CD4-positive, alpha-beta T cell treated with Interleukin-17A for 1 hour (primary cell): ENCODE data around the gene F8.
A peak's percentile ranks its signal among the peaks of the same experiment; 100 is the strongest.
"Not testable (repeated sequence)": the region's sequence is repeated elsewhere in the genome, so short reads cannot be mapped to it uniquely, and the experiment has no call there.

ENCODE experiments used
- DNase-seq: peaks from one replicate; pipeline ENCODE4 v3.0.0-alpha.2; 2020

Gene F8

DNA sequence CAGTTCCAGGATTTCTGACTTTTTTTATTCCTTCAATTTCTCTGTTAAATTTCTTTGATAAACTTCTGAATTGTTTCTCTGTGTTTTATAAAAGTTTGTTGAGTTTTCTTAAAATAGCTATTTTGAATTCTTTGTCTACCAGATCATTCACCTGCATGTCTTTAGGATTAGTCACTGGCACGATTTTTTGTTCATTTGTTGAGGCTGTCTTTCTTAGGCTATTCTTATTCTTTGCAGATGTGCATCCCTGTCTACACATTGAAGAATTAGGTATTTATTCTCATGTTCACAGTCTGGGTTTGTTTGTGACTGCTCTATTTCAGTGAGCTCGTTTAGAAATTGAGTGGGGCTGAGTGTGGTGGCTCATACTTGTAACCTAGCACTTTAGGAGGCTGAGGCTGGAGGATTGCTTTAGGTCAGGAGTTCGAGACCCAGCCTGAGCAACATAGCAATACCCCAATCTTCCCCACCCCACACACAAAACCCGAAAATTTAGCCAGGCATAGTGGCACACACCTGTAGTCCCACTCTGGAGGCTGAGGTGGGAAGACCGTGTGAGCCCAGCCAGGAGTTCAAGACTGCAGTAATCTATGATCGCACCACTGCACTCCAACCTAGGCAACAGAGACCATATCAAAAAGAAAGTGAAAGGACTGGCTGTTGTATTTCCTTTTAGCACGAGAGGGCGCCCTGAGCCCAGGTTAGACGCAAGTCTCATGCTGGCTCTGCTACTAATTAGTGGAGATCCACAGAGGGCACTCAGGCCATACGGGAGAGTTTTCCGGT is 42.0 kb downstream of the F8 start:
- DNase-seq = peak; percentile 85

DNA sequence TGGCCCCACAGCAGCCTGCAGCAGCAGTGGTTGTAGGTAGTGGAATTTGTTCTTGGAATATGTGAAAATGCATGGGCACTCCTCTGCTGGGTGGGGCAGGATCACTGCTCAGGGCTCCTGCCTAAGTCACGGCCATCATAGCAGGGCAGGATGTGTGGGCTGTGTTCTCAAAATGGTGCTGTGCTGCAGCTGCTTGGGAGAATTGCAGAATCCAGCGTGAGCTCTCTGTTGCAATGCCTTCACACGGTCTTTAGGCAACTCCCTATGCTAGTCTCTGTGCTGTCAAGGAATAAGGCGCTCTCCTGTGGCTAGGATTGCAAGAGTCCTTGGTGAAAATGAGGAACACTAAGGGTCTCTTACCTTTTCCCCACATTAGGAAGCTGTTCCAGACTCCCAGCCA is 42.9 kb downstream of the F8 start:
- DNase-seq = no peak

DNA sequence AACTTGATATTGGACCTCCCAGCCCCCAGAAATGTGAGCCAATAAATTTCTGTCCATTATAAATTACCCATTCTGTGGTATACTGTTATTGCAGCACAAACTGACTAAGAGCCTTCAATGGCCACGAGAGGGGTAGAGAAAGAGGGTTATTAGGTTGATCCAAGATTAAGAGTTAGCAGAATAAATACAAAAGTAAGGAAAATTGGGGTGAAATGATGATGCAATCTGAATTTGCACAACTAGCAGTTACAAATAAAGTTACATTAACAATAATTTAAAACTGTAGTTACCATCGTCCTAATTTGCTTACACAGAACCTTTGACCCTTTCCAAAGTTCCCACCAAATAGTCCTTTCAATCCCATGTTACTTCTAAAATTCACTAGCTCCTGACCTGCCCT is 54.2 kb downstream of the F8 start:
- no peak for DNase-seq

DNA sequence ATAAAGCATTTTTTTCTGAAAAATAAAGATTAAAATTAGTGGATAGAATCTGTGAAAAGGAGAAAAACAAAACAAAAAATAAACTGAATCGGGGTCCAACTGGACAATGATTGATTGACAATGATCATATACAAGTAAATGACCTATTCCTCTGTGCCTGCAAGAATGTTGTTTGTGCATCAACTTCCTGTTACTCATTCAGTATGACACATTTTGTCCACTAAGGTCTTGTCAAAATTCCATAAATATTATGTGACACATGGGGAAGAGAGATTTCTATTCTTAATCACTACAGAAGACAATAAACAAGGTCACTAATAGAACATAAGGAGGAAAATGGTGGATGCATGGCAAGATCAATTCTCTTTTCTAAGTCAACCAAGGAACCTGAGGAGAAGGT is 54.9 kb downstream of the F8 start:
- DNase-seq = no peak

DNA sequence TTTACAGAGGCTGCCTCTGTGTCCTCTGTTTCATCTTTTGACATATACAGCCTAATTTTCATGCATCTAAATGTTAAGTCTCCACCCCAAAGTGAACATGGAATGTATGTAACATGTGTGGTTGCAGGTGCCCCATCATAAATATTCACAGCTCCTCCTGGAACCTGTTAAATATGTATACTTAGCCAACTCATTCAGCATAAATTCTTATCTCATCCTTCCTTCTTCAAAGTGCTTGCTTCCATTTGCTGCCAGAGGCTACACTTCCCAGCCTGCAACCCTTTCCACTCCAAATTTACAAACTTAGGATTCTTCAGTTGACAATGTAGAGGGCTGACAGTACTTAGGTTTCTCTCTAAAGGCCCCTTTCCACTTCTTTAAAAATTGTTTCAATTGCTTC is 60.6 kb downstream of the F8 start:
- DNase-seq = no peak

DNA sequence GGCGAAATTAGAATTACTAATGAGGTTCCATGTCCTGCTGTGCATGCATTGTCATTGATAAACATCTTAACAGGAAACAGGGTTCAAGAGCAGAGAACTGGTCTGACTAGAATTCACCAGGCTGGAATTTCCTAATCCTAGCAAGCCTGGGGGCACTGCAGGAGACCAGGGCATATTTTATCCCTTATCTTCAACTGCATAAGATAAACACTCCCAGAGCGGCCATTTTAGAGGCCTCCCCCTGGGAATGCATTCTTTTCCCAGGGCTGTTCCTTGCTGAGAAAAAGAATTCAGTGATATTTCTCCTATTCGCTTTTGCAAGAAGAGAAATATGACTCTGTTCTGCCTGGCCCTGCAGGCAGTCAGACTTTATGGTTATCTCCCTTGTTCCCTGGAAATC is 66.7 kb downstream of the F8 start:
- DNase-seq = not testable (repeated sequence)

DNA sequence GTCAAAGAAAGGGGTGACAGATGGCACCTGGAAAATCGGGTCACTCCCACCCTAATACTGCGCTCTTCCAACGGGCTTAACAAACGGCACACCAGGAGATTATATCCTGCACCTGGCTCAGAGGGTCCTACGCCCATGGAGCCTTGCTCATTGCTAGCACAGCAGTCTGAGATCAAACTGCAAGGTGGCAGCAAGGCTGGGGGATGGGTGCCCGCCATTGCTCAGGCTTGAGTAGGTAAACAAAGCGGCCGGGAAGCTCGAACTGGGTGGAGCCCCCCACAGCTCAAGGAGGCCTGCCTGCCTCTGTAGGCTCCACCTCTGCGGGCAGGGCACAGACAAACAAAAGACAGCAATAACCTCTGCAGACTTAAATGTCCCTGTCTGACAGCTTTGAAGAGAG is 83.3 kb downstream of the F8 start:
- not testable (repeated sequence) for DNase-seq

DNA sequence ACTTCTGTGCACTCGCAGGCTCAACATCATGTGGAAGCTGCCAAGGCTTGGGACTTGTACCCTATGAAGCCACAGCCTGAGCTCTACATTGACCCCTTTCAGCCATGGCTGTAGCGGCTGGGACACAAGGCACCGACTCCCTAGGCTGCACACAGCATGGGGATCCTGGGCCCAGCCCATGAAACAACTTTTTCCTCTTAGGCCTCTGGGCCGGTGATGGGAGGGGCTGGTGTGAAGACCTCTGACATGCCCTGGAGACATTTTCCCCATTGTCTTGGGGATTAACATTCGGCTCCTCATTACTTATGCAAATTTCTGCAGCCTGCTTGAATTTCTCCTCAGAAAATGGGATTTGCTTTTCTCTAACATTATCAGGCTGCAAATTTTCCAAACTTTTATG is 97.8 kb downstream of the F8 start:
- not testable (repeated sequence) for DNase-seq

DNA sequence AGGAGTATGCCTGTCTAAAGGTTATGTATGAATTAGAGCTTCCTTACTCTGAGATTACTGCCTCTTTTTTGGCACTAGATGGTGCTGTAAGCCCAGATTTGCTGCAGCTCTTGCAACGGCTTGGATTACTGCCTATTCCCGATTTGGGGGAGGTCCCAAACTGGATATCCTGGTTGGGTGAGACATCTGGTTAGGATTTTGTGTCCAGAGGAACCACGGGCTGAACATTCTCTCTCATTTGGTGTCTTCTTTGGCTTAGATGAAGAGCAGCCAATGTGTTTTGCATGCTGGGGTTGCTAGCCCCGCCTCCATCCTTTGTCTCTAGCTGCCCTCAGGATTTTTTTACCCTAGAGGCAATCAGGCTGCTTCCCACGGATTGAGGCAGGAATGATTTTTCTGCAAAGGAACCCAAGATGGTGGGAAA is 104.5 kb downstream of the F8 start:
- DNase-seq = peak; percentile 46

DNA sequence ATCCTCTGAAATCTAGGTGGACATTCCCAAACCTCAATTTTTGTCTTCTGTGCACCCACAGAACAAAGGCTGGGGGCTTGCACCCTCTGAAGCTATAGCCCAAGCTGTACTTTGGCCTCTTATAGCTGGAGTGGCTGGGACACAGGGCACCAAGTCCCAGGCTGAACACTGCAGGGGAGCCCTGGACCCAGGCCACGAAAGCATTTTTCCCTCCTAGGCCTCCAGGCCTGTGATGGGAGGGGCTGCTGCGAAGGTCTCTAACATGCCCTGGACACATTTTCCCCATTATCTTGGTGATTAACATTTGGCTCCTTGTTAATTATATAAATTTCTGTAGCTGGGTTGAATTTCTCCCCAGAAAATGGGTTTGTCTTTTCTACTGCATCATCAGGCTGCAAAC is 108.5 kb downstream of the F8 start:
- no peak for DNase-seq

DNA sequence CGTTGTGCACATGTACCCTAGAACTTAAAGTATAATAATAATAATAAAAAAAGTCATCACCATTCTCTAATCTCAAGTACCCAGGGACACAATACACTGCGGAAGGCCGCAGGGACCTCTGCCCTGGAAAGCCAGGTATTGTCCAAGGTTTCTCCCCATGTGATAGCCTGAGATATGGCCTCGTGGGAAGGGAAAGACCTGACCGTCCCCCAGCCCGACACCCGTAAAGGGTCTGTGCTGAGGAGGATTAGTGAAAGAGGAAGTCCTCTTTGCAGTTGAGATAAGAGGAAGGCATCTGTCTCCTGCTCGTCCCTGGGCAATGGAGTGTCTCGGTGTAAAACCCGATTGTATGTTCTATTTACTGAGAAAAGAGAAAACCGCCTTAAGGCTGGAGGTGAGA is 112.0 kb downstream of the F8 start:
- DNase-seq = not testable (repeated sequence)

DNA sequence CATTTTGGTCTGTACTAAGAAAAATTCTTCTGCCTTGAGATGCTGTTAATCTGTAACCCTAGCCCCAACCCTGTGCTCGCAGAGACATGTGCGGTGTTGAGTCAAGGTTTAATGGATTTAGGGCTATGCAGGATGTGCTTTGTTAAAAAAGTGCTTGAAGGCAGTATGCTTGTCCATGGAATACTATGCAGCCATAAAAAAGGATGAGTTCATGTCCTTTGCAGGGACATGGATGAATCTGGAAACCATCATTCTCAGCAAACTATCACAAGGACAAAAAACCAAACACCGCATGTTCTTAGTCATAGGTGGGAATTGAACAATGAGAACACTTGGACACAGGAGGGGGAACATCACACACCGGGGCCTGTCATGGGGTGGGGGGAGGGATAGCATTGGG is 112.5 kb downstream of the F8 start:
- DNase-seq = not testable (repeated sequence)

DNA sequence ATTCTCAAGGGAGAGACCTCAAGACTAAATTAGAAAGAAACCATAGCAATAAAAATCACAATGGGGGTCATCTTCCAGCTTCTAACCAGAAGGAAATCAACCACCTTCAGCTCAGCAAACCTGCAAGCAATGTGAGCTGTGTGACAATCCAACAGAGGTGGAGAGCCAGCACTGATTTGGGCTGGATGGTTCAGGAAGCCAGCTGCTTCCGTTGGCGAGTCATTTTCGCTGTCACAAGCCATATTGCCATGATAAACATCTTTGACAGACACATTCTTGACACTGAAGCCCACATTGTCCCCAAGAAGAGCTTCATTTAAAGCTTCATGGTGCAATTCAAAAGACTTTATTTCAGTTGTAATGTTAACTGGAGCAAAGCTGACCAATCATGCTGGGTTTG is 113.7 kb downstream of the F8 start:
- DNase-seq = no peak

DNA sequence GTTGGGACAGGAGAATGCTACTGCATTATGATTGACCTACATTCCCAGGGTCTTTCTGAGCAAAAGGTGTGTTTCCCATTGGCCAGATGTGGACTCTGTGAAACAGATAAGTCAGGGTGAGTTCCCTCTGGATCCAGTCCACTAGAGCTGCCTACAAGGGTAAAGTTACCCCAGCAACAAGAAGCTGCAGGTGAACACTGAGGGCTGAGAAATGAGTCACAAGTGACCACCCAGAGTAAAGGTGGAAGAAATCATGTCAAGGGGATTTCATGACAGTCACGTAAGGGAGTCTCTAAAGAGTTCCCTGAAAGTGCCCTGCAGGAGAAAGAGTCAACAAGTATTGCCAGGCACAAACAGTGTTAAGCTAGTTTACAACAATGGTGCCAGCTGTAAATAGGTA is 120.1 kb downstream of the F8 start:
- DNase-seq = no peak

DNA sequence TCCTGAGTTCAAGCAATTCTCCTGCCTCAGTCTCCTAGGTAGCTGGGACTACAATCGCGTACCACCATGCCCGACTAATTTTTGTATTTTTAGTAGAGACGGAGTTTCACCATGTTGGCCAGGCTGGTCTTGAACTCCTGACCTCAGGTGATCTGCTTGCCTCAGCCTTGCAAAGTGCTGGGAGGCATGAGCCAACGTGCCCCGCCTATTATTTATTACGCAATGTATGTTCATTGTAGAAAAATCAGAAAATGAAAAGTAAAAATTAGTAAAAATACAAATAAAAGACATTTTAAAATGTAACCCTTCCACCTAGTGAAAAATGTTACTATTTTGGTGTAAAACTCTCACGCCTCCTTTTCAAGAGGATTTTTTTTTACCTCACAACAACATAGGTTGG is 122.2 kb downstream of the F8 start:
- DNase-seq = no peak

DNA sequence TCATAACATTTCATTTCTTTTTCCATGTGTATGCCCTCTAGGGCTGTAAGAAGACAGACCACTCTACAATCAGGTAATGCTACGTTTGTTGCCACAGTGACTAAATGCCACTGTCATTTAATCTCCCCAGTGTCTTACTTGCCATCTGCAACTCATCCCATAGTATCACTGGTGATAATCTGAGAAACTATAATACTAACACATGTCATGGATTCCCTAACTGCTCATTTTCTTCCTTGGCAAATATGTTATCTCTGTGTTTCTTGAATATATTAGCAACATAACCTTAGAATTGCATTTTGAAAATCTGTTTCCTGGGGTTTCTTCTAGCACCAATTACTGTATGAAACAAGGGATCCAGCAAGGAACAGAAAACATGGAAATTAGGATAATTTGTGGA is 130.2 kb downstream of the F8 start:
- DNase-seq = no peak

DNA sequence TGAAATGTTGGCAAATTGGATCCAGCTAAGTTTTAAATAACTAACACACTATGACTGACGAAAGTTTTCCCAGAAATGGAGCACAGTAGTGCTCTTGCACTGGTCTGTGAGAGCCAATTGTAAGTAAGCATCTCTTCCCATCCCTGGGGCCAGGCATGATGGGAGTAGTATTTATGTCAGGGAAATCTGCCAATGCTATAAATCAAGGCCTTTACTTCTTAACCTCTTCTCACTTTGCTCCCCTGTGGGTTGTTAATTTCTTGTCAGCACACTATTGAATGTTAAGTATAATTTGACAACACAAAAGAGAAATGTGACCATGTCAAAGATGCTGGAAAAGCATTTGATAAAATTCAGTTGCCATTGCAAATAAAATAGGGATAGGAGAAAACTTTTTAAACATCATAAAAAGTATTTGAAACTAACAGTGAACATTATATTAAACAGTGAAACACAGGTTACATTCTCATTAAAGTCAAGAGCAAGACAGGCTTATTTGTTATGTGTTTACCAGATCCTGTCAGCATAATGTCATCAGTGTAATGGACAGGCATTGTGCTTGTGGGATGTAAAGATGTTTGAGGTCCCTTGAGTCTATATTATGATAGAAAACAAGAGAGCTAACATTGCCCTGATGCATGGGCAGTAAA is 131.4 kb downstream of the F8 start:
- no peak for DNase-seq

DNA sequence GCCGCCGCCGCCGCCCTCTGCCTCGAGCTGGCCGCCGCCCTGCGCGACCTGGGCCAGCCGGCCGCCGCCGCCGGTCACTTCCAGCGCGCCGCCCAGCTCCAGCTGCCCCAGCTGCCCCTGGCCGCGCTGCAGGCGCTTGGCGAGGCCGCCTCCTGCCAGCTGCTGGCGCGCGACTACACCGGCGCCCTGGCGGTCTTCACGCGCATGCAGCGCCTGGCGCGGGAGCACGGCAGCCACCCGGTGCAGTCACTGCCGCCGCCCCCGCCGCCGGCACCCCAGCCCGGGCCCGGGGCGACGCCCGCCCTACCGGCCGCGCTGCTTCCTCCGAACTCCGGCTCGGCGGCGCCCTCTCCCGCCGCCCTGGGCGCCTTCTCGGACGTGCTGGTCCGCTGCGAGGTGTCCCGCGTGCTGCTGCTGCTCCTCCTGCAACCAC is 135.7 kb downstream of the F8 start:
- DNase-seq = not testable (repeated sequence)

DNA sequence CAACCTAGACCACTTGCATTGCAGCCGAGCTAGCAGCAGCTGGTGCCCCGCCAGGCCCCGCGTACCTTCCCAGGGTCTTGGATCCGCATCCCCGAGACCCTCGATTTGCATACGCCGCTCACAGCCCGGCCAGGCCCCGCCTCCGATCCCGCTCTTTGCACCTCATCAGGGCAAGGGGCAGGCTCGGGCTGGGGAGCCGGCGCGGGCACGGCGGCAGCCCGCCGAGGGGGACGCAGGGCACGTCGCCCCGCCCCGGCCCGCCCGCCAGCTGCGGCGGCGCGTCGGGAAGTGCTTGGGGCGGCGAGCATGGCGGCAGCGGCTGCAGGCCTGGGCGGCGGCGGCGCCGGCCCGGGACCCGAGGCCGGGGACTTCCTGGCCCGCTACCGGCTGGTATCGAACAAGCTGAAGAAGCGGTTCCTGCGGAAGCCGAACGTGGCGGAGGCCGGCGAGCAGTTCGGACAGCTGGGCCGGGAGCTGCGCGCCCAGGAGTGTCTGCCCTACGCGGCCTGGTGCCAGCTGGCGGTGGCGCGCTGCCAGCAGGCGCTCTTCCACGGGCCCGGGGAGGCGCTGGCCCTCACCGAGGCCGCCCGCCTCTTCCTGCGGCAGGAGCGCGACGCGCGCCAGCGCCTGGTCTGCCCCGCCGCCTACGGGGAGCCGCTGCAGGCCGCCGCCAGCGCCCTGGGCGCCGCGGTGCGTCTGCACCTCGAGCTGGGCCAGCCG is 136.3 kb downstream of the F8 start, which contains the start of gene F8A1:
Gene F8A1 (plus strand): TSS at position 287 of the 720 bp plus-strand sequence. CDS start 20 bp downstream, at position 307.
- peak; percentile 50 for DNase-seq

DNA sequence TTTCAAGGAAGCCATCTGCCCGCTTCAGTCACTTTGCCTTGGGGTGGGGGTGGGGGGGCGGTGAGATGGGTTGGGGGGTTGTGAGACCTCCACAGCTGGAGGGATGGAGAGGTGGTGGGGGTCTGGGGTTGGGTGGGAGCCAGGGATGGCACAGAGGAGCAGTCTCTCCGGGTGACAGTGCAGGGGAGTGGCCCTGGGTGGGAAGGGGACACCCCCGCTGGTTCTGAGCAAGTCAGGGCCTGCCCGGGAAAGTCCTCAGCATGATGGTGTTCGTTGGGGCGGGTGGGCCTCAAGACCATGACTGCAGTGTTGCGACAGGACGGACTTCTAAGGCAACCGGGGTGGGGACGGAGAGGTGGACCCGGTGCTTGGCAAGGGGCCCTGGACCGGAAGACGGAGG is 137.0 kb downstream of the F8 start:
- DNase-seq = peak; percentile 1

DNA sequence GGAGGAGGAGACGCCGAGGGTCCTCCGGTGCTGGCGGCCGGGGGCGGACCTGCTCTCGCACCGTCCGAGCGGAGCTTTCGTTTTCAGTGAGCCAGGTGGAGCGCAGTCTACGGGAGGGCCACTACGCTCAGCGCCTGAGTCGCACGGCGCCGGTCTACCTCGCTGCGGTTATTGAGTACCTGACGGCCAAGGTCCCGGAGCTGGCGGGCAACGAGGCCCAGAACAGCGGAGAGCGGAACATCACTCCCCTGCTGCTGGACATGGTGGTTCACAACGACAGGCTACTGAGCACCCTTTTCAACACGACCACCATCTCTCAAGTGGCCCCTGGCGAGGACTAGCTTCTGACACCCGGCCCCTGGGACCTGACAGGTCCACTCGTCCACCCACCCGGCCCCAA is 137.5 kb downstream of the F8 start:
- DNase-seq = not testable (repeated sequence)

DNA sequence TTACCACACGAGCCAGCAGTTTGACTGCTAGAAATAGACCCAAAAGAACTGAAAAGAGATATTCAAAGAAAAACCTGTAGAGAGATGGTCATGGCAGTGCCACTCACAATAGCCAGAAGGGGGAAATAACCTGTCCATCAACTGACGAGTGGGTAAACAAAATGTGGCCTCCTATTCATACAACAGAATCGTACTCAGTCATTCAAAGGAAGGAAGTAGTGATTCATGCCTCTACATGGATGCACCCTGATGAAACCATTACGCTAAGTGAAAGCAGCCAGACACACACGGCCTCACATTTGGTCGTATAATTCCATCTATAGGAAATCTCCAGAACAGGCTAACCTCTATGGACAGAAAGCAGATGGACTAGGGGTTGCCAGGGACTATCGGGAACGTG is 138.5 kb downstream of the F8 start:
- not testable (repeated sequence) for DNase-seq

DNA sequence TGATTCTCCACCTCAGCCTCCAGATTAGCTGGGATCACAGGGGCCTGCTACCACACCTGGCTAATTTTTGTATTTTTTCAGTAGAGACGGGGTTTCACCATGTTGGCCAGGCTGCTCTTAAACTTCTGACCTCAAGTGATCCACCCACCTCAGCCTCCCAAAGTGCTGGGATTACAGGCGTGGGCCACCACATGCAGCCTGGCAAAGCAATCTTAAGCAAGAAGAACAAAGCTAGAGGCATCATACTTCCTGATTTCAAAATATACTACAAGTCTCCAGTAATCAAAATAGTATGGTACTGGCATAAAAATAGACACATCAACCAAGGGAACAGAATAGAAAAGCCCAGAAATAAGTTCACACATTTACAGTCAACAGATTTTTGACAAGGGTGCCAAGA is 149.2 kb downstream of the F8 start:
- DNase-seq = no peak

DNA sequence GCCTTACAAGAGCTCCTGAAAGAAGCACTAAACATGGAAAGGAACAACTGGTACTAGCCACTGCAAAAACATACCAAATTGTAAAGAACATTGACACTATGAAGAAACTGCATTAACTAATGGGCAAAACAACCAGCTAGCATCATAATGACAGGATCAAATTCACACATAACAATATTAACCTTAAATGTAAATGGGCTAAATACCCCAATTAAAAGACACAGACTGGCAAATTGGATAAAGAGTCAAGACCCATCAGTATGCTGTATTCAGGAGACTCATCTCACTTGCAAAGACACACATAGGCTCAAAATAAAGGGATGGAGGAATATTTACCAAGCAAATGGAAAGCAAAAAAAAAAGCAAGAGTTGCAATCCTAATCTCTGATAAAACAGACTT is 154.0 kb downstream of the F8 start:
- DNase-seq = not testable (repeated sequence)
